ENCODE data around the gene EIF2AK3.

Gene EIF2AK3

DNA sequence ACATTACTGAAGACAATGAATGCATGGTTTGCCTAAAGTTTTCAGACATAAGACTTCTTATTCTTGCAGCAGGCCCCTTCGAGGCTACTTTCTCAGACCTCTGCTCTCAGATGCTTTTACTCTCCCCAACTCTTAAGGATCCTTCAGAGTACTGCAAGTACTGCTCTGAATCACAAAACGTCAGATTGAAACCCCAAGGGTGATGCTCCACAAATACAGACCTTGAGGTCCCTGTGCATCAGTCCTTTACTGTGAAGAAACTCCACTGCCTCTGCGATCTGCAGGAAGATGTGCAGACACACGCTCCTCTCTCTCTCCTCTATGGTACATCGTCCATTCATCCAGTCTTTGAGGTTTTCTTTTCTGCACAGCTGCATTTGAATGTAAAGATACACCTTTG, 52.8 kb downstream of the EIF2AK3 start:
- TF ChIP-seq EZH2phosphoT487 (IDR thresholded peaks at IDR 0.05; ENCODE audit: borderline replicate concordance), result no peak
- TF ChIP-seq, protein P1, sequence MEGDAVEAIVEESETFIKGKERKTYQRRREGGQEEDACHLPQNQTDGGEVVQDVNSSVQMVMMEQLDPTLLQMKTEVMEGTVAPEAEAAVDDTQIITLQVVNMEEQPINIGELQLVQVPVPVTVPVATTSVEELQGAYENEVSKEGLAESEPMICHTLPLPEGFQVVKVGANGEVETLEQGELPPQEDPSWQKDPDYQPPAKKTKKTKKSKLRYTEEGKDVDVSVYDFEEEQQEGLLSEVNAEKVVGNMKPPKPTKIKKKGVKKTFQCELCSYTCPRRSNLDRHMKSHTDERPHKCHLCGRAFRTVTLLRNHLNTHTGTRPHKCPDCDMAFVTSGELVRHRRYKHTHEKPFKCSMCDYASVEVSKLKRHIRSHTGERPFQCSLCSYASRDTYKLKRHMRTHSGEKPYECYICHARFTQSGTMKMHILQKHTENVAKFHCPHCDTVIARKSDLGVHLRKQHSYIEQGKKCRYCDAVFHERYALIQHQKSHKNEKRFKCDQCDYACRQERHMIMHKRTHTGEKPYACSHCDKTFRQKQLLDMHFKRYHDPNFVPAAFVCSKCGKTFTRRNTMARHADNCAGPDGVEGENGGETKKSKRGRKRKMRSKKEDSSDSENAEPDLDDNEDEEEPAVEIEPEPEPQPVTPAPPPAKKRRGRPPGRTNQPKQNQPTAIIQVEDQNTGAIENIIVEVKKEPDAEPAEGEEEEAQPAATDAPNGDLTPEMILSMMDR (conservative IDR thresholded peaks at IDR 0.05; ENCODE audit: low read length), result no peak
- no peaks in the 10 kb centered on the region for H3K27me3 ChIP-seq (ENCODE audit: insufficient read depth, low read length, poor library complexity, severe bottlenecking)
- H4K20me1 ChIP-seq (ENCODE audit: insufficient read depth, low read length, poor library complexity, severe bottlenecking), result no peaks in the 10 kb centered on the region
- H3K4me3 ChIP-seq (ENCODE audit: low read length, poor library complexity, severe bottlenecking), result no peak overlapping the region
- H3K4me1 ChIP-seq (ENCODE audit: insufficient read depth, low read length, poor library complexity, severe bottlenecking), result no peaks in the 10 kb centered on the region
- H3K9me3 ChIP-seq (ENCODE audit: insufficient read depth, low read depth, low read length), result no peaks in the 10 kb centered on the region
- no peak overlapping the region for H2AFZ ChIP-seq (ENCODE audit: low read length)
- no peak overlapping the region for H3K9ac ChIP-seq (ENCODE audit: low read depth, low read length, poor library complexity, severe bottlenecking)
- peaks cover 80% of the 10 kb centered on the region; the same call in 1 of the 2 replicates for H3K36me3 ChIP-seq (ENCODE audit: insufficient read depth, low read length)
- H3F3A ChIP-seq (ENCODE audit: low read depth), result no peaks in the 10 kb centered on the region
- no peak overlapping the region for H3K4me2 ChIP-seq (ENCODE audit: low read depth, low read length, poor library complexity, severe bottlenecking)
- H3K79me2 ChIP-seq (ENCODE audit: insufficient read depth, low read length), result no peaks in the 10 kb centered on the region
- H3K9me2 ChIP-seq (replicated peaks; ENCODE audit: low read depth, low read length), result no peaks in the 10 kb centered on the region

GRCh38 chr2:88568179-88568578, 59.1 kb downstream of the EIF2AK3 start:
- no peak overlapping the region for H3K9ac ChIP-seq (ENCODE audit: low read depth, low read length, poor library complexity, severe bottlenecking)
- TF ChIP-seq EZH2phosphoT487 (IDR thresholded peaks at IDR 0.05; ENCODE audit: borderline replicate concordance), result no peak
- TF ChIP-seq, protein P1 (conservative IDR thresholded peaks at IDR 0.05; ENCODE audit: low read length), result no peak
- H2AFZ ChIP-seq (ENCODE audit: low read length), result no peak overlapping the region
- H3K79me2 ChIP-seq (ENCODE audit: insufficient read depth, low read length), result no peaks in the 10 kb centered on the region
- H3K4me2 ChIP-seq (ENCODE audit: low read depth, low read length, poor library complexity, severe bottlenecking), result no peak overlapping the region
- H3K4me1 ChIP-seq (ENCODE audit: insufficient read depth, low read length, poor library complexity, severe bottlenecking), result no peaks in the 10 kb centered on the region
- H3K9me3 ChIP-seq (ENCODE audit: insufficient read depth, low read depth, low read length), result no peaks in the 10 kb centered on the region
- no peaks in the 10 kb centered on the region for H3K27me3 ChIP-seq (ENCODE audit: insufficient read depth, low read length, poor library complexity, severe bottlenecking)
- H3K9me2 ChIP-seq (replicated peaks; ENCODE audit: low read depth, low read length), result no peaks in the 10 kb centered on the region
- H4K20me1 ChIP-seq (ENCODE audit: insufficient read depth, low read length, poor library complexity, severe bottlenecking), result no peaks in the 10 kb centered on the region
- H3F3A ChIP-seq (ENCODE audit: low read depth), result no peaks in the 10 kb centered on the region
- peaks cover 47% of the 10 kb centered on the region; the same call in 1 of the 2 replicates for H3K36me3 ChIP-seq (ENCODE audit: insufficient read depth, low read length)
- no peak overlapping the region for H3K4me3 ChIP-seq (ENCODE audit: low read length, poor library complexity, severe bottlenecking)

GRCh38 chr2:88564402-88564801, 62.9 kb downstream of the EIF2AK3 start:
- Histone ChIP-seq H3K79me2 (ENCODE audit: insufficient read depth, low read length) (no peaks in the 10 kb centered on the region), H3K36me3 (ENCODE audit: insufficient read depth, low read length) (peaks cover 46% of the 10 kb centered on the region), H3K27me3 (ENCODE audit: insufficient read depth, low read length, poor library complexity, severe bottlenecking) (no peaks in the 10 kb centered on the region), H4K20me1 (ENCODE audit: insufficient read depth, low read length, poor library complexity, severe bottlenecking) (no peaks in the 10 kb centered on the region), H3K9ac (ENCODE audit: low read depth, low read length, poor library complexity, severe bottlenecking) (no peak overlapping the region), H3K4me1 (ENCODE audit: insufficient read depth, low read length, poor library complexity, severe bottlenecking) (no peaks in the 10 kb centered on the region), H2AFZ (ENCODE audit: low read length) (no peak overlapping the region), H3K4me3 (ENCODE audit: low read length, poor library complexity, severe bottlenecking) (no peak overlapping the region), H3K4me2 (ENCODE audit: low read depth, low read length, poor library complexity, severe bottlenecking) (no peak overlapping the region), H3K9me2 (replicated peaks; ENCODE audit: low read depth, low read length) (no peaks in the 10 kb centered on the region), H3K9me3 (ENCODE audit: insufficient read depth, low read depth, low read length) (no peaks in the 10 kb centered on the region), H3F3A (ENCODE audit: low read depth) (no peaks in the 10 kb centered on the region)
- TF ChIP-seq, protein P1 (conservative IDR thresholded peaks at IDR 0.05; ENCODE audit: low read length), result no peak
- TF ChIP-seq EZH2phosphoT487 (IDR thresholded peaks at IDR 0.05; ENCODE audit: borderline replicate concordance), result no peak

All from Loucy (cell line).